AG09319 (cell line): Measurements from ENCODE around the gene SENP8.

Source experiments
- DNase-seq: peaks from one replicate; pipeline ENCODE4 v3.0.0-alpha.2; 2010; ENCODE audit warnings: low read depth; ENCODE audit errors: extremely low read depth
- CTCF ChIP-seq: IDR thresholded peaks from 2 replicates; pipeline ENCODE4 v1.5.1; 2011; ENCODE audit warnings: low read depth, mild to moderate bottlenecking, inconsistent platforms, low read length, moderate library complexity

SENP8 gene

DNA sequence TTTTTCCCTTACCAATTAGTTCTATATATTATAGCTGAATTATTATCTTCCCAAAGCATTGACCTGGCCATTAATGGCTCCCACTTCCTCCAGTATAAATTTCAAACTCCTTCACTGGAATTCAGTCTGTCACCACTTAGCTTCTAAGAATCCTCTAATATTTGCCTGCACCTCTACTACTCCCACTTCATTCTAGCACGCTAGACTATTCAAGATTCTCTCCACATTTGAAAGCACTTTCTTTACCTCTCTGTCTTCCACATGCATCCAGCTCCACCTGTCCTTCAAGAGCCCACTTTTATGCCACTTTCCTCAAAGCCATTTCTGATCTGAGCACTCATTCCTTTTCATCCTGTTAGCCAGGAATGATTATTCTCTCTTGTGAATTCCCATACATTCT lies 15.0 kb downstream of the SENP8 start:
- no peak for TF ChIP-seq CTCF
- DNase-seq = no peak

GRCh38 chr15:72135719-72136118 lies 17.5 kb downstream of the SENP8 start:
- TF ChIP-seq CTCF = no peak
- no peak for DNase-seq

- no peak for DNase-seq
- TF ChIP-seq CTCF = no peak
Measured at GRCh38 chr15:72136170-72137051, 18.2 kb downstream of the SENP8 start.

DNA sequence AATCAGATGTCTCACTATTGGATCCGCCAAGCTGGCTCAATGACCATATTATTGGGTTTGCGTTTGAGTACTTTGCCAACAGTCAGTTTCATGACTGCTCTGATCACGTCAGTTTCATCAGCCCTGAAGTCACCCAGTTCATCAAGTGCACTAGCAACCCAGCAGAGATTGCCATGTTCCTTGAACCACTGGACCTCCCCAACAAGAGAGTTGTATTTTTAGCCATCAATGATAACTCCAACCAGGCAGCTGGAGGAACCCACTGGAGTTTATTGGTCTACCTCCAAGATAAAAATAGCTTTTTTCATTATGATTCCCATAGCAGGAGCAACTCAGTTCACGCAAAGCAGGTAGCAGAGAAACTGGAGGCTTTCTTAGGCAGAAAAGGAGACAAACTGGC lies 21.5 kb downstream of the SENP8 start:
- no peak for DNase-seq
- no peak for TF ChIP-seq CTCF

- no peak for TF ChIP-seq CTCF
Measured at GRCh38 chr15:72140088-72140487, 21.9 kb downstream of the SENP8 start.

DNA sequence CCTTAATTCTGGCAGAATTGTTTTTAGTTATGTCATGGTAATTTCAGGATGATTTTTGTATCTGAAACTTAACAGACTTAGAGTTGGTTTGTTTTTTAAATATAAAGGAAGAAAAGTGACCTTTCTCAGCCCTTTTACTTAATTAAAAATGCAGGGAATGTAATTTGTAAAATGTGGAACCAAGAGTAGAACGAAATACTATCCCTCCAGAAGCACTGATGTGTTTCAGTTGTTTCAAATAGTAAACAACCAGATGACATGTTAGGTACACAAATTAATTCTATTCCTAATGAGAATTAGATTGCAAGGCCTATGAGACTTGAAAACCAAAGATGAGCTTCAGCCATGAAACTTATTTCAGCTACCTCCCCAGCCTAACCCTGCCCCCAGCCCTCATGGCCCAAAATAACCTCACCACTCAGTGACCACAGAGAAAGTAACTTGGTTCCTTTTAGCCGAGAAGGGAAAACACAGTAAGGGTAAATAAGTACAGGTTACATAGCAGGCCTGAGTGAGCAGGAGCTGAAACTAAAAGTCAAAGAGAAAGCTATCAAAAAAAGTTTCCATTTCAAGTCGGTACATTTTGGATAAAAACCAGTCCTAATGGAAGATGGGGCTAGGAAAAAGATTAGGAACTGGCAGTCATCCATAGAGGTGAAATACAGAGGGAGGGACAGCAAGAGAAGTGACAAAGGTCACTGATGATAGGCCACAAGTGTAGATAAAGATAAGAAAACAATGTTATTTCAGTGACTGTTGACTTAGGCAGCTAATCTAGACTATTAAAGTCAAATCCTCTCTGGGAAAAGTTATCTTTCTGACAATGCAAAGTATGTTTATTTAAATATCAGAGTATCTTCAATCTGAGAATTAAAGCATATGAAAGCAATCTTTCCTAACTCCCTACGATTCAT lies 23.2 kb downstream of the SENP8 start:
- no peak for TF ChIP-seq CTCF
- DNase-seq = no peak

More at GRCh38 chr15:72140088-72140487, 21.9 kb downstream of the SENP8 start:
- no peak for DNase-seq

- no peak for DNase-seq
- no peak for TF ChIP-seq CTCF
Measured at GRCh38 chr15:72146221-72146620, 28.0 kb downstream of the SENP8 start.
